ENCODE measurements around the gene RPS2. TPM values are rescaled to one million over a fixed set of nuclear protein-coding genes. Genes with fewer than 3 reads are reported as not detected.

RPS2 gene
- total and polyA plus RNA-seq, 12 donors: 691 to 3,593 (median 903) TPM

DNA sequence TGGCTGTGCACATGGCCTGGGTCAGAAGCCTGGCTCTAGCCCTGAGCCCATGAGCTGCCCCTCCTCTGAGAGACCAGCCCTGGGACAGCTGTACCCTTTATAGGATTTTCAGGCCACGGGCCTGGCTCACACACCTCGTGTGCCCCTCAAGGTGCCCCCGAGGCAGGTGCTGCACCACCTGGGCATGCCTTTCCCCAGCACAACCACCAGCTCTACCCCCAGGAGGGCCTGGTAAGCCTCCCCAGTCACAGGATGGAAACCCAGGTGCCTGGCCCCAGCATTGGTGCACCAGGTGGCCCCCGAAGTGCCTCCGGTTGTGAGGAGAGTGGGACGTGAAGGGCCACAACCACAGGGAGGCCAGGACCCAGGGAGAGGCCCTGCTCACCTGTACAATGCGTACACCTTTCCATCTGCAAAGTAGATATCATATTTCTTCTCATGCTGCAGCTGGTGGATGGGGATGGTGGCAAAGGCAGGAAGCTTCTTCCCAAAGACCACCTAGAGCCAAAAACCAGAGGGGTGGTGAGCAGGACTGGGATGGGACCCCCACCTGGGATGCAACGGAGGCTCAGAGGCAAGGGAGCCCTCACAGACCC is 38.7 kb upstream of the RPS2 start:
- Histone ChIP-seq H3K27ac (peak overlapping the region in 2 of 10 donors; percentile 36 to 43), H3K9me3 (no peaks in the 10 kb centered on the region), H3K27me3 (no peaks in the 10 kb centered on the region), H3K4me3 (no peak overlapping the region), H3K4me1 (peaks cover 30 to 52% (median 41%) of the 10 kb centered on the region in 9 donors), H3K36me3 (peaks cover 16 to 67% (median 48%) of the 10 kb centered on the region in 9 donors)
- TF ChIP-seq, protein P1, sequence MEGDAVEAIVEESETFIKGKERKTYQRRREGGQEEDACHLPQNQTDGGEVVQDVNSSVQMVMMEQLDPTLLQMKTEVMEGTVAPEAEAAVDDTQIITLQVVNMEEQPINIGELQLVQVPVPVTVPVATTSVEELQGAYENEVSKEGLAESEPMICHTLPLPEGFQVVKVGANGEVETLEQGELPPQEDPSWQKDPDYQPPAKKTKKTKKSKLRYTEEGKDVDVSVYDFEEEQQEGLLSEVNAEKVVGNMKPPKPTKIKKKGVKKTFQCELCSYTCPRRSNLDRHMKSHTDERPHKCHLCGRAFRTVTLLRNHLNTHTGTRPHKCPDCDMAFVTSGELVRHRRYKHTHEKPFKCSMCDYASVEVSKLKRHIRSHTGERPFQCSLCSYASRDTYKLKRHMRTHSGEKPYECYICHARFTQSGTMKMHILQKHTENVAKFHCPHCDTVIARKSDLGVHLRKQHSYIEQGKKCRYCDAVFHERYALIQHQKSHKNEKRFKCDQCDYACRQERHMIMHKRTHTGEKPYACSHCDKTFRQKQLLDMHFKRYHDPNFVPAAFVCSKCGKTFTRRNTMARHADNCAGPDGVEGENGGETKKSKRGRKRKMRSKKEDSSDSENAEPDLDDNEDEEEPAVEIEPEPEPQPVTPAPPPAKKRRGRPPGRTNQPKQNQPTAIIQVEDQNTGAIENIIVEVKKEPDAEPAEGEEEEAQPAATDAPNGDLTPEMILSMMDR (IDR thresholded peaks at IDR 0.05): no peak
- intact Hi-C loops (cut with DNase I): loop anchor here in 2 of 10 donors (5.0 to 10.0 kb wide), 2 partner anchors 139 to 141 kb away; partner anchors contain the start of gene RAB26 (in 1 of the 2)
- ATAC-seq (no peak), DNase-seq (no peak)
- whole genome bisulfite sequencing, 2 donors: 82 to 85% methylated on average over 8 of the region's 8 CpGs

DNA sequence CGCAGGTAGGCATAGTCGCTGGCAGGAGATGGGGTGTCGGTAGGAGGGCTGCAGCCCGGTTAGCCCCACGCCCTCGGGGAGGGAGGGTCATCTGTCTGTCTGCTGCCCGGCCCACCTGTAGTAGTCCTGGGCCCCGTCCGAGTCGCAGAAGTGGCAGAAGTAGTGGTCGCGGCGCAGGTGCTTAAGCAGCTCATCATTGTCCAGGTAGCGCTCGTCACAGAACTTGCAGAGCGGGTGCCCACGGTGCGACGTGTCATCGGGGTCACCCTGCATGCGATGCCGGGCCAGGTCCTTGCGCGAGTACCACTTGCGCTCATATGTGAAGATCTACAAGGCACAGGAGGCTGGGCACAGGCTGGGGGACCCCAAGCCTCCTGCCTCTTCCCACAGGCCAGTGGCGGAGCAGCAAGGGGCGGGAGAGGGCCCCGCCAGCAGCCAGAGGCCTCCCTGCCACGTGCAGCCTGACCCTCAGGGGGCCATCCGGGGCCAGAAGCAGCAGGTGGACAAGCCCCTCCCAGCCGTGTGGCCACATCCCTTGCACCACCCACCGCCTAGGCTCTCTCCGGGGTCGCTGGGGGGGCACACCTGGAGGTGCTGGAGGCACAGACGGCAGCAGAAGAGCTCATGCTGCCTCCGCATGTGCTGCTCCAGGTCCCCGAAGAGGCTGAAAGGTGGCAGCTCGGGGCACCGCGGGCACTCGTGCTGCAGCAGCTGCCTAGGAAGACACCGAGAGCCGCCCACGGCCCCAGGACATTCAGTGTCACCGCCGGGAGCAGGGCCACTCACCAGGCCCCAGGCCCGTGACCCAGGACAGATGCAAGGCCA is 38.0 kb upstream of the RPS2 start:
- WGBS, 2 donors: 93 to 94% methylated on average over 46 to 47 of the region's 47 CpGs
- intact Hi-C loops (cut with DNase I): loop anchor here in 2 of 10 donors (5.0 to 10.0 kb wide), 2 partner anchors 140 to 142 kb away; partner anchors contain the start of gene RAB26 (in 1 of the 2)
- TF ChIP-seq, protein P1 (IDR thresholded peaks at IDR 0.05): no peak
- no peak for ATAC-seq
- H3K4me3 ChIP-seq: no peak overlapping the region
- peaks cover 16 to 70% (median 54%) of the 10 kb centered on the region in 9 donors for H3K36me3 ChIP-seq
- no peak overlapping the region for H3K27ac ChIP-seq
- DNase-seq: no peak
- H3K4me1 ChIP-seq: peaks cover 23 to 49% (median 34%) of the 10 kb centered on the region in 9 donors
- no peaks in the 10 kb centered on the region for H3K27me3 ChIP-seq
- no peaks in the 10 kb centered on the region for H3K9me3 ChIP-seq

DNA sequence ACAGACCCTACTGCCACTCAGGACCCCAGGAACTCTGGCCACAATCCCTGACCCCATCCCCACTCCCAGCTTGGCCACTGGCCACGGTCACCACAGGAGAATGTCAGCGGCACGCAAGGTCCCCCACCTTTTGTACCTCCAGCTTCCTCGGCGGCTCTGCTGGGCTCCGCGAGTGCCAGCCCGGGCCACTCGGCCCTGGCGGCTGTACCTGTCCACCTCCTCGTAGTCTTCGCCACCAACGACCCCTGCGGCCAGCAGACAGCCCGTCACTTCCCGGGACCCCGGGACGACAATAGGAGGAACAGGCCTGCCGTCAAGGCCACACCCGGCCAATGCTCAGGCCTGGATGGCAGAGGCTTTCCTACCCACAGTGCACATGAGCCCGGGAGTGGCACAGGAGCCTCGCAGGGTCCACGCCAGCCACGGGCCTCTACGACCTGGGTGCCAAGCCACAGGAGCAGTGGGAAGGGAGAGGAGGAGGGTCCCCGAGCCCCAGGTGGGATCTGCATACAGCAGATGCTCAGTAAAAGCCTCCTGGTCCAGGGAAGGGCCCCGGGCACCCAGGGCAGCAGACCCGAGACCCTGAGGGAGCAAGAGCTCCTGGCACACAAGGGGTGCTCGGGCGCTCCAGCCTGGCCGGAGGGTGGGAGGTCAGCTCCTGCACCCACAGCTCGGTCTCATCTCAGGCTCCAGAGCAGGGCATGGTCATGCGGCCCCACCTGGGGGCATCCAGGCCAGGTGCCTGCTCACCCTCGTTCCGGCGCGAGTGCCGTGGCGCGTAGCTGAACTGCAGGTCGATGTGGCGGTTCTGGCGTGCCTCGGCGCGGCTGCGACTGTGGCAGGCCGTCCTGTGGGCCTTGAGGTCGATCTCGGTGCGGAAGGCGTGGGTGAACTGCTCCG is 37.1 kb upstream of the RPS2 start:
- no peak for DNase-seq
- H3K4me1 ChIP-seq: peaks cover 14 to 40% (median 25%) of the 10 kb centered on the region in 9 donors
- H3K27ac ChIP-seq: no peak overlapping the region
- intact Hi-C loops (cut with DNase I): loop anchor here in 2 of 10 donors (5.0 to 10.0 kb wide), 2 partner anchors 141 to 143 kb away; partner anchors contain the start of gene RAB26 (in 1 of the 2)
- no peaks in the 10 kb centered on the region for H3K9me3 ChIP-seq
- TF ChIP-seq, protein P1 (IDR thresholded peaks at IDR 0.05): no peak
- H3K36me3 ChIP-seq: peaks cover 16 to 74% (median 62%) of the 10 kb centered on the region in 9 donors
- 95% methylated on average over 53 of the region's 53 CpGs for WGBS, 2 donors
- H3K4me3 ChIP-seq: no peak overlapping the region
- ATAC-seq: no peak
- H3K27me3 ChIP-seq: no peaks in the 10 kb centered on the region

All from heart right ventricle (tissue), 16 donors.